ENCODE results near the gene NFIC.

DNA sequence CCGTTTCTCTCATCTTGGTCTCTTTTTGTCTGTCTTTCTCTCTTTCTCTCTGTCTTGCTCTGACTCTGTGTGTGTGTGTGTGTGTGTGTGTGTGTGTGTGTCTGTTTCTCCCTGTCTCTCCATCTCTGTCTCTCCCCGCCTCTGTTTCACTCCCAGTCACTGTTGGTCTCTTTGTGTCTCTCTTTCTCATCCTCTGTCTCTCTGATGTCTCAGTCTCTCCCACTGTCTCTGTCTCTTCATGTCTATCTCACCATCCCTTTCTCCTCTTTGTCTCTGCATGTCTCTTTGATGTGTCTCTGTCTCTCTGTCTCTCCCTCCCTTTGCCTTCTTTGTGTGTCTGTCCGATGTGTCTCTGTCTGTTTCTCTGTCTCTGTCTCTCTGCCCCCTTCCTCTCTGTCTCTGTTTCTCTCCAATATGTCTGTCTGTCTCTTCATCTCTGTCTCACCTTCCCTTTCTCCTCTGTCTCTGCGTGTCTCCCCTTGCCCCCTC lies 2.5 kb downstream of the NFIC start:
- TF ChIP-seq CTCF (IDR thresholded peaks at IDR 0.05) (no peak), POLR2A (IDR thresholded peaks at IDR 0.05) (no peak), POLR2AphosphoS5 (IDR thresholded peaks at IDR 0.05; ENCODE audit: insufficient read depth in 1 of 2, low read depth in 1 of 2) (no peak)
